Sigmoid colon (tissue), 7 donors: ENCODE data around the gene NPB. TPM values are rescaled to one million over a fixed set of nuclear protein-coding genes. Genes with fewer than 3 reads are reported as not detected.

Source experiments
- DNase-seq: peaks from one replicate; pipeline ENCODE4 v3.0.0-alpha.2; 2019
- H3K27ac ChIP-seq, 4 donors: fragments of 200-600 bp; sonication (generic); one replicate each; pipeline ENCODE4 v1.5.1; 2016 to 2019; ENCODE audit warnings: mild to moderate bottlenecking in 1 of 4
- H3K27me3 ChIP-seq, 3 donors: fragments of 200-600 bp; sonication (generic); one replicate each; pipeline ENCODE4 v1.5.1; 2019; ENCODE audit warnings: mild to moderate bottlenecking in 1 of 3
- H3K36me3 ChIP-seq, 4 donors: fragments of 200-600 bp; sonication (generic); one replicate each; pipeline ENCODE4 v1.5.1; 2016 to 2019
- H3K4me1 ChIP-seq, 4 donors: fragments of 200-600 bp; sonication (generic); one replicate each; pipeline ENCODE4 v1.5.1; 2017 to 2019
- H3K4me3 ChIP-seq, 4 donors: fragments of 200-600 bp; sonication (generic); one replicate each; pipeline ENCODE4 v1.5.1; 2017 to 2019; ENCODE audit warnings: mild to moderate bottlenecking in 2 of 4, moderate library complexity in 1 of 4
- H3K9me3 ChIP-seq, 4 donors: fragments of 200-600 bp in 3 of 4; sonication (generic) in 3 of 4; one replicate each; pipeline versions ENCODE4 v1.5.1 to v1.6.1; 2013 to 2019
- CTCF ChIP-seq, 4 experiments: fragments of 450-650 bp in 3 of 4; fragments of 200-600 bp in 1 of 4; IDR thresholded peaks; one replicate each; pipeline ENCODE4 v1.5.1; 2016 to 2019; ENCODE audit warnings: antibody characterized with exemption in 4 of 4, mild to moderate bottlenecking in 3 of 4, moderate library complexity in 2 of 4
- EP300 ChIP-seq, 4 donors: sonication (generic); formaldehyde crosslinking; IDR thresholded peaks; one replicate each; pipeline ENCODE4 v1.6.1; 2017; ENCODE audit warnings: antibody characterized with exemption in 4 of 4
- POLR2A ChIP-seq, 2 donors: fragments of 450-650 bp; IDR thresholded peaks; one replicate each; pipeline ENCODE4 v1.6.1; 2016; ENCODE audit warnings: antibody characterized with exemption in 2 of 2, mild to moderate bottlenecking in 2 of 2, moderate library complexity in 2 of 2
- POLR2AphosphoS5 ChIP-seq, 4 donors: sonication (generic); formaldehyde crosslinking; IDR thresholded peaks; one replicate each; pipeline ENCODE4 v1.6.1; 2017; ENCODE audit warnings: antibody characterized with exemption in 4 of 4
- WGBS, 2 donors: extraction: QIAGEN DNeasy Blood & Tissue Kit; methylation state at CpG; one replicate each; pipeline ENCODE4 v1.1.7; 2013; 5-methylcytosine and 5-hydroxymethylcytosine counted together
- intact Hi-C: fragments of 100-400 bp; cut with DNase I; formaldehyde crosslinking; loops from one replicate; pipeline ENCODE4 v1.15.1; 2023
- polyA plus RNA-seq, 3 donors: library from polyadenylated mRNA; stranded (reverse); fragments of 200-250 nt; gene quantifications; one replicate each; pipeline ENCODE4 v1.2.3, GENCODE V29; 2013
- total RNA-seq, 4 donors: library from RNA; depleted of rRNA; stranded (reverse); fragments of >200 nt; gene quantifications; one replicate each; pipeline ENCODE4 v1.1.0, GENCODE V29; 2016
- donor health status: healthy with polysubstance abuse.
- donor health status: Bipolar disorder and iron deficiency.
- donor health status: healthy.

The NPB gene
- total and polyA plus RNA-seq, 7 donors = 0.27 to 1.8 (median 0.79) TPM; not detected in 3

GRCh38 chr17:81911277-81911961, 9.4 kb downstream of the NPB start, which contains the start of gene PCYT2:
Gene PCYT2, minus strand, starts transcription at chr17:81911399. Its CDS starts 44 bp downstream, at chr17:81911355.
- Histone ChIP-seq H3K27ac (peak within 1 kb of the TSS; percentile 56 to 78 (median 74)), H3K36me3 (peaks cover 13 to 46% (median 26%) of the 10 kb centered on the region in 4 donors), H3K9me3 (no peaks in the 10 kb centered on the region), H3K4me3 (peak within 1 kb of the TSS; percentile 58 to 77 (median 63)), H3K27me3 (no peaks in the 10 kb centered on the region), H3K4me1 (peaks cover 0 to 22% (median 17%) of the 10 kb centered on the region in 4 donors)
- WGBS, 2 donors = 5 to 8% methylated on average over 84 of the region's 84 CpGs
- no peak for TF ChIP-seq EP300 (IDR thresholded peaks at IDR 0.05)
- TF ChIP-seq POLR2AphosphoS5 (IDR thresholded peaks at IDR 0.05) = peak in 1 of 4 donors; percentile 4
- intact Hi-C loops = no loop called here
- DNase-seq = peak; percentile 96

GRCh38 chr17:81911969-81912368, 9.9 kb downstream of the NPB start:
- Histone ChIP-seq H3K36me3 (peaks cover 13 to 46% (median 26%) of the 10 kb centered on the region in 4 donors), H3K27ac (peak overlapping the region; percentile 56 to 78 (median 74)), H3K27me3 (no peaks in the 10 kb centered on the region), H3K9me3 (no peaks in the 10 kb centered on the region), H3K4me1 (peaks cover 0 to 28% (median 22%) of the 10 kb centered on the region in 4 donors), H3K4me3 (peak overlapping the region in 1 of 4 donors; percentile 20)
- intact Hi-C loops = no loop called here
- 80 to 89% methylated on average over 19 of the region's 19 CpGs for WGBS, 2 donors
- TF ChIP-seq EP300 (IDR thresholded peaks at IDR 0.05) = no peak
- no peak for TF ChIP-seq CTCF (IDR thresholded peaks at IDR 0.05)
- no peak for TF ChIP-seq POLR2AphosphoS5 (IDR thresholded peaks at IDR 0.05)
- TF ChIP-seq POLR2A (IDR thresholded peaks at IDR 0.05) = no peak
- DNase-seq = no peak

- H3K27ac ChIP-seq = no peak overlapping the region
Observed at GRCh38 chr17:81912441-81913309, 10.6 kb downstream of the NPB start.

GRCh38 chr17:81913394-81914102, 11.5 kb downstream of the NPB start:
- Histone ChIP-seq H3K9me3 (no peaks in the 10 kb centered on the region), H3K36me3 (peaks cover 13 to 42% (median 24%) of the 10 kb centered on the region in 4 donors), H3K4me3 (no peak overlapping the region), H3K4me1 (peaks cover 0 to 39% (median 33%) of the 10 kb centered on the region in 4 donors), H3K27me3 (no peaks in the 10 kb centered on the region), H3K27ac (no peak overlapping the region)
- TF ChIP-seq EP300 (IDR thresholded peaks at IDR 0.05) (no peak), POLR2AphosphoS5 (IDR thresholded peaks at IDR 0.05) (no peak), CTCF (IDR thresholded peaks at IDR 0.05) (no peak), POLR2A (IDR thresholded peaks at IDR 0.05) (no peak)
- 94 to 96% methylated on average over 31 of the region's 31 CpGs for WGBS, 2 donors
- DNase-seq = no peak
- intact Hi-C loops = no loop called here

More at GRCh38 chr17:81912441-81913309, 10.6 kb downstream of the NPB start:
- Histone ChIP-seq H3K27me3 (no peaks in the 10 kb centered on the region), H3K36me3 (peaks cover 13 to 46% (median 24%) of the 10 kb centered on the region in 4 donors), H3K4me1 (peaks cover 0 to 34% (median 28%) of the 10 kb centered on the region in 4 donors), H3K9me3 (no peaks in the 10 kb centered on the region), H3K4me3 (no peak overlapping the region)
- peak; percentile 71 for DNase-seq
- TF ChIP-seq POLR2AphosphoS5 (IDR thresholded peaks at IDR 0.05) = no peak
- TF ChIP-seq POLR2A (IDR thresholded peaks at IDR 0.05) = no peak
- no peak for TF ChIP-seq EP300 (IDR thresholded peaks at IDR 0.05)
- TF ChIP-seq CTCF (IDR thresholded peaks at IDR 0.05) = no peak
- intact Hi-C loops = no loop called here
- WGBS, 2 donors = 89 to 91% methylated on average over 32 of the region's 32 CpGs
